ENCODE results near the gene ELK4.

ELK4 gene

GRCh38 chr1:205581321-205581980 is 50.4 kb downstream of the ELK4 start:
- DNase-seq (ENCODE audit: low read depth): no peak

- DNase-seq (ENCODE audit: low read depth): no peak
Measured at GRCh38 chr1:205580923-205581180, 51.0 kb downstream of the ELK4 start.

- no peak for DNase-seq (ENCODE audit: low read depth)
Measured at GRCh38 chr1:205580140-205580922, 51.5 kb downstream of the ELK4 start.

DNA sequence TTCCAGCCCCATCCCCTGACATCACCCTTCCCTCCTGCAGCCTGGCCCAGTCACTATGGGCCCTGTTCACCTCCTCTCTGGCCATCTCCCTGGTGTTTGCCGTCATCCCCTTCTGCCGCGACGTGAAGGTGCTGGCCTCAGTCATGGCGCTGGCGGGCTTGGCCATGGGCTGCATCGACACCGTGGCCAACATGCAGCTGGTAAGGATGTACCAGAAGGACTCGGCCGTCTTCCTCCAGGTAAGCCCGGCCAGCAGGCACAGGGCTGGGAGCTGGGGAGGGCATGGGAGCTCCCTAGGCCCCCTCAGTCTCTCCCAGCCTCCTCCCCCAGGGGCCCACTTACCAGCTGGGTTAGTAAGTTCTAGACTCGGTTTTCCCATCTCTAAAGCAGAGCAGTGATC is 52.1 kb downstream of the ELK4 start:
- DNase-seq (ENCODE audit: low read depth): no peak

DNA sequence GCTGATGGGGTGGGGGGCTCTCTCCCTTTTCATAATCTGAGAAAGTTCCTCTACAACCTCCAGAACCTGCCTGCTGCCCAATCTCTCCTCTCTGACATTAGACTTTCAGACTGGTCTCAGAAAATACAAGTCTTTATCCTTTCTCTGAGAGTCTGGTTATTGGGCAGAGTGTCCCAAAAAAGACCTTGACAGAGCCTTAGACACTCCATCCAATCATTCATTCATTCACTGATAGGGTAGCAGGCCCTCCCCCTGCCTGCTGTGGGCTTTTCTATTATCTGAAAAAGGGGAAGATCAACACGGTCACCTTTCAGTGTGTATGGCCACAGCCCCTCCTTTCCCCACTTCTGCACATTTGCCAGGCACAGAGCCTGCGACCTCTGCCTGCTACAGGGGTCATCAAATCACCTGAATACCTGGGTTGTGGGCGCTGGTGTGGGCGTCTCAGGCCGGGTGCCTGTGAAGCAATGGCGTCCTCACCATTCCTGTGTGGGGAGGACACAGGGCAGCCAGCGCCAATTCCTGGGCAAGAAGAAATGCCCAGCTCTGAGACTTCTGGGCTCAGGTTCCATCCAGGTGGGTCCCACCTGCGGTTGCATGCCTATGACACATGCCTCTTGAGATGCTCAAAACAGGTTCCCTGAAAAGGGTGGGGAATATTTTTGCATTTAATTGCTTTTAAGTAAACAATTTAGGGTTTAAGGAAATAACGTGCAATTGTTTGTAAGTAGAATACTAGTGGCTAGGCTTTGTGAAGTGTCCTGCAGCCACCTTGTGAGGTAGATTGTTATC is 52.8 kb downstream of the ELK4 start:
- no peak for DNase-seq (ENCODE audit: low read depth)

- DNase-seq (ENCODE audit: low read depth): no peak
Measured at GRCh38 chr1:205577874-205578658, 53.7 kb downstream of the ELK4 start.

DNA sequence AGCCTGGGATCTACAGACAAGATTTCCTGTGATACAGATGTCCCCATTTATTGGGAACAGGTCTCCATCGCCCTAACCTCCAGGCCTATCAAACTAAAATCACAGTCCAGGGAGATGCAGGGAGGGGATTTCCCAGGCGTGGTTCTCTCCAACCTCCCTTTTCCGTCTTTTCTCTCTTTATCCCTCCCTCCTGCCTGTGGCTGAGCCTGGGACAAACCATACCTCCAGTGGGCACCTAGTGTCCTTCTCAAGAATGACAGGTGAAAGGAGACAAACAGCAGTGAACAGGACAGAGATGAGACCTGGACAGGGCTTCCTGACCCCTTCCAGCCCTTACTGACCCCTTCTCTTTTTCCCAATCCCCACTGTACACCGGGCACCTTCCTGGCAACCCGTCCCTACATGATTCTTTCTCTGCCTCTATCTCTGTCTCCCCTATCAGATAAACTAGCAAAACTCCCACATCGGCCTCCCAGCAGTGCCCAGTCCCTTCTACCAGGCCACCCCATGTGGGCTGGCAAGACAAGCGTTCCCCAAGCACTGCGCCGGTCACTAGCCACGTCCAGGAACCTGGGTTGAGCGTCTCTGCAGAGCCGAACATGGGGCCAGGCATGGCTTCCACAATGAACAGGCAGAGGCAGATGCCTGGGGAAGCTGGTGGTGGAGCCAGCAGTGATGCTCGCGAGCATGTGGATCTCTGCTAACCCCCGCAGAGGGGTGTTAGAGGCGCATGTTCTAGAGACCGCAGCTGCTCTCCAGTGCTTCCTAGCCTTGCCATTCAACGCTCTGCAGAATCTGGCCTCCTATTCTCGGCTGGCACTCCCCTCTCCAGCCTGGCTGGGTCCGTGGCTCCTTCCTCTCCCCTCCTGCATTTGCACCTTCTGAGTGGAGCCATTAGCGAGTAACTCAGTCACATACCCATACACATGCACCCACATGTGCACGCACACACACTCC is 54.7 kb downstream of the ELK4 start:
- DNase-seq (ENCODE audit: low read depth): no peak

GRCh38 chr1:205576011-205576410 is 55.8 kb downstream of the ELK4 start:
- no peak for DNase-seq (ENCODE audit: low read depth)

DNA sequence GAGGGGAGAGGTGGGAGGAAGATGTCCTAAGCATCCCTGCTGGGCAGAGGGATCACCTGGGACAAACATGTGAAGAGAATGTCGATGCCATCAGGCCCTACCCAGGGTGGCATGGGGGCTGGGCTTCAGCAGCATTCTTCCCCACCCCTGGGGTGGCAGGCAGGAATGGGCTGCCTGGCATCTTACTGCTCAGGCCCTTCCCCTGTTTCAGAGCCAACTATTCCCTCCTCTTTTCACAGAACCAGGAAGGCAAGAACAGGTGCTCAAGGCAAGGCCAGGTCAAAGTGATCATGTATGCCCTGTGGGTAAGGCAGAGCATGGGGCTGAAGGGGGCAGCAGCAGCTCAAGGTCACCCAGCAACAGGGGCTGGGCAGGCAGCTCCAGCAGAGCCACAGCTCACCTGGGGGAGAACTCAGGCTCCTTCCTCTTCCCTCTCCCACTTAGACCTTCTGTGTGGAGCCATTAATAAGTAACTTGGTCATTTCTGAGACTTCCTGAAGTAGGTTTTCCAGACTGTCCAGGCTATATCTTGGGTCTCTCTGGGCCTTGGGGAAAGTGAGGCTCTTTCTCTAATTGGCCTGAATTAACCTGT is 56.4 kb downstream of the ELK4 start:
- no peak for DNase-seq (ENCODE audit: low read depth)

- no peak for DNase-seq (ENCODE audit: low read depth)
Measured at GRCh38 chr1:205572421-205572820, 59.4 kb downstream of the ELK4 start.

DNA sequence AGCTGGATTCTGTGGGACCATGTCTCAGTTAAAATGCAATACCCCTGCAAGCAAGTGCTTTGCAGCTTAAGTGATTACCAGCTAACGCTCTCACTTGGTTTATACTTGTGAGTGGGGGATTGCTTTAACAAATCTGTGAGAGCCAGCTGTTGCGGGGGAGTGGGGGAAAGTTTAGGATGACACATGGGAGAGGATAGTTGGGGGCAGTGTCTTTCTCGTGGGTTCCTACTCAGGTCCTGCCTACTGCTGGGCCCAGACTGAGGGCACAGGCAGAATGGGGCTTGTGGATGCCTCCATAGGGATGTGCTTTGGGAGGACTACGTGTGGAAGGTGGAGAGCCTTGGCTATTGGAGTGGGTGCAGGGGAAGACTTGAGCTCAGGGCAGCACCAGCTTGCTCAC is 60.1 kb downstream of the ELK4 start:
- no peak for DNase-seq (ENCODE audit: low read depth)

DNA sequence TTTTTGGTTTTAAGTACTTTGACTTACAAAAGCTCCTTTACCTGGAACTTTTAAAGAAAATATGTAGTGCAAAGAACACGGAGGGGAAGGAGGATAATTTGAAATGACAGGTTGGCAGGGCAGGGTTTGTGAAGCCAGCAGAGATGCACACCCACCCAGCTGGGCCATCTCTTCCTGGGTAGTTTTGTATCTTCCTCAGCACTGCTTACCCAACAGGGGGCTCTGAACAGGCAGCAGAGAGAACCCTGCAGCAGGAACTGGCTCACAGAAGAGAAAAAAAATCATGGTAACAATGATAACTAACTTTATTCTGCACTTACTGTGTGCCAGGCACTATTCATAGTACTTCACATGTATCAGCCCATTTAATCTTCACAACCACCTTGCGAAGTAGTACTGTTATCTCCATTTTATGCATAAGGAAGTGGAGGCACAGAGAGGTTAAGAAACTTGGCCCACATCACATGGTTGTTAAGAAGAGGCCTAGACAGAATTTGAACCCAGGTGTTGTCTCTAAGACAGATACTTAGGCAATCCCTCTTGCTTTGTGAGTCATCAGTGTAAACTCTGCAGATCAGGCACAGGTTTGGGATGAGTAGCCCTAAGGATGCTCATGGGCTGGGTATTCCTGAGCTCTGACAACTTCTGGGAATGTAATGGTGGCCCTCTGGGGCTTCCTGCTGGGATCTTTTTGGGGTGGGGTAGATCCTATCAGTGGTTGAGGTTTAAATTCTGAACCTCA is 60.8 kb downstream of the ELK4 start:
- no peak for DNase-seq (ENCODE audit: low read depth)

- DNase-seq (ENCODE audit: low read depth): no peak
Measured at GRCh38 chr1:205570173-205570501, 61.7 kb downstream of the ELK4 start.

DNA sequence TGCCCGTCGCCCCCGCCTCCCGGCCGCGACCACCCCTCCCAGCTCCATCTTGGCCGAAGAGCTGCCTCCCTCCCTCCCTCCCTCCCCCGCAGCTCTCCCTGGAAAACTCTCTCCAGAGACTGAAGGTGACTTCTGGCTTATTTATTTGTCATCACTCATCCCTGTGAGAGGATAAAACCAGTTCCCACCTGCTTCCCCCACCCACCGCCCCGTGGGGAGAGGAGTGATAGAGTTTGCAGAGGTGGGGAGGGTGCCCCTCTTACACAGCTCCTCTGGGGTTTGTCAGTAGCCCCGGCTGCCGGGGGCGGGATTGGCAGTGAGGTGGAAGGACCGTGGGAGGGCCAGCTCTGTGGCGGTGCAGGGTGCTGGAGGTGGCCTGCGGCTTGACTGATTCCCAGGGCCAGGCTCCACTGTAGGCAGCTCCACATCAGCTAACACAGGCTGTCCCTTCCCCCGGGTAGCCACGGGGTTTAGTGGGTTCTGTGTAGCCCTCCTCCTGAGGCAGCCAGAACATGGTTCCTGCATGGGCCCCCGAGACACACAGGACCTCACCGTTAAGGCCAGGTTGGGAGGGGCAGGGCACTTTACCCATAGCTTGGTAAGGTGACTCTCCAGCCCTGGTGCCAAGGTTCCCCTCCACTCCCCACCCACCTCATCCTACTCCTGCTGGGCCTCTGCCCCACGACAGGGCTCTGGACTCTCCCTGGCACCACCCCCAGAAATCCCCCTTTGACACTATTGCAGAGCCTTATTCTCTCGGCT is 62.2 kb downstream of the ELK4 start:
- DNase-seq (ENCODE audit: low read depth): no peak

- DNase-seq (ENCODE audit: low read depth): no peak
Measured at GRCh38 chr1:205568469-205569361, 63.1 kb downstream of the ELK4 start.

DNA sequence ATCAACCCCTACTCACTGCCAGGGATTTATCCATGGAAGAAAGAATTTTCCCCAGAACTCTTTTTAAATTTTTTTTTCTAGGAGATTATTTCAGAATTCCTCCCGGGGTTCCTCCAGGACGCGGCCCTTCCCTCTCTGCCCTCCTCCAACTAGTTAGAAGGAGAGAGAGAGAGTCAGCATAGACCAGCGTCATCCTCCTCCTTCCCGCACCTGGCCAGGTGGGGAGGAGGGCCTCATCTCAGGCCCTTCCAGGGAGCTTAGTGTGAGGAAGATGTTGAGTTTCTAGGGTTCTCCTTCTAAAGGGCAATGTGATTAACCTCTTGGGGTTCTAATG is 63.7 kb downstream of the ELK4 start:
- no peak for DNase-seq (ENCODE audit: low read depth)

DNA sequence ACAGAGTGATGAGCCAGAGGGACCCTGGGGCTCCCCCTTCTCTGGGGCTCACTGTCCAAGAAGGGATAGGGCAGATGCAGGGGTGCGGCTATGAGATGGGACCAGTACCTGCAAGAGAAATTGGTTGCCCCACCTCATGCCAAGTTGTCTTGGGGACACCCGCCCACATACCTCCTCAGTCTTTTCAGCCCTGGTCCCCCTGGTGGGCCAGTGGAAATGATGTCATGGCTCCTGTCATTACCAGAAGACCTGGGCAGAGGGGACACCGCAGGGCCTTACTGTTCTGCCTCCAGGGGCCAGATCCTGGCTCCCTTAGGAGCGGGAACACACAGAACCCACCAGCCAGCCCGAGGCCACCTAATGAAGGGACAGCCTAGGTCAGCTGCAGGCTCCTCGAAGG is 64.1 kb downstream of the ELK4 start:
- DNase-seq (ENCODE audit: low read depth): no peak

DNA sequence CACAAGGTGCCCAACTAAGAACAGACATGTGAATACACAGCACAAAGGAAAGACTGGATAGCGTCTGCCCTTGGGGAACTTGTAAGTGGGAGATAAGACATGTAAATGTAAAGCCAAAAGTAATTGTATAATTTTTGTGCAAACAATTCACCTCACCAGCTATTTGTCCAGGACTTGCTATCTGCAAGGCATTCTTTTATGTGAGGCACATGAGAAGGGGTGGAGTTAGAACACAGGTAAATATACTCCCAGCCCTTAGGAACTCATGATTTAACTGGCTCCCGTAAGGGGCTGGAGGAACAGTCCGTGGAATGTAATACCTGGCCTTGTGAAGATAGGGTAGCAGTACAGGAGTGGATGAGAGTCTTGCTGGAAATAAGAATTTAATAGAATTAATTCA is 66.0 kb downstream of the ELK4 start:
- DNase-seq (ENCODE audit: low read depth): no peak

Data from stromal cell of bone marrow (primary cell).